ENCODE measurements around the gene MRPL43. TPM values are rescaled to one million over a fixed set of nuclear protein-coding genes. Genes with fewer than 3 reads are reported as not detected.
A peak's percentile ranks its signal among the peaks of the same experiment; 100 is the strongest.

The MRPL43 gene
- total and polyA plus RNA-seq, 9 of the 15 experiments (the other 6 are each of a cell fraction or from before 2014, with no cell fraction given): 15.1 to 63.7 (median 37.2) TPM

GRCh38 chr10:101018600-101019439, 31.5 kb upstream of the MRPL43 start (continued):
- TF ChIP-seq MGA (IDR thresholded peaks at IDR 0.05) (peak; percentile 54; the same call in 1 of the 2 replicates), OTX1 (CRISPR knock-in tag; IDR thresholded peaks at IDR 0.05) (no peak), ZBTB33 (CRISPR knock-in tag; IDR thresholded peaks at IDR 0.05) (peak; percentile 90; the same call in 1 of the 2 replicates), FOXP1 (CRISPR knock-in tag; IDR thresholded peaks at IDR 0.05) (peak; percentile 87), CCAR2 (IDR thresholded peaks at IDR 0.05; ENCODE audit: low read depth, low read length) (no peak), NFRKB (IDR thresholded peaks at IDR 0.05; ENCODE audit: low read depth) (no peak), FOXM1 (IDR thresholded peaks at IDR 0.05; ENCODE audit: low read depth) (no peak), FOXM1 (CRISPR knock-in tag; IDR thresholded peaks at IDR 0.05; ENCODE audit: low read depth) (no peak), CREB3L1 (IDR thresholded peaks at IDR 0.05; ENCODE audit: borderline replicate concordance, low read depth) (no peak), ZNF217 (CRISPR knock-in tag; IDR thresholded peaks at IDR 0.05) (no peak), RBM17 (IDR thresholded peaks at IDR 0.05; ENCODE audit: borderline replicate concordance, low read depth, low read length) (no peak), TCF15 (CRISPR knock-in tag; IDR thresholded peaks at IDR 0.05) (no peak)
